ENCODE data around the gene PARD3.
"Not testable (repeated sequence)": the region's sequence is repeated elsewhere in the genome, so short reads cannot be mapped to it uniquely, and the experiment has no call there.

The PARD3 gene

GRCh38 chr10:34294137-34294536 is 521.0 kb downstream of the PARD3 start:
- DNase-seq (ENCODE audit: low read depth) = no peak

- DNase-seq (ENCODE audit: low read depth) = no peak
These were observed 522.4 kb downstream of the PARD3 start for GRCh38 chr10:34292675-34293074.

- DNase-seq (ENCODE audit: low read depth) = no peak
These were observed 522.9 kb downstream of the PARD3 start for GRCh38 chr10:34292194-34292565.

GRCh38 chr10:34291466-34292193 is 523.5 kb downstream of the PARD3 start:
- DNase-seq (ENCODE audit: low read depth) = no peak

- DNase-seq (ENCODE audit: low read depth) = peak; percentile 91
These were observed 524.5 kb downstream of the PARD3 start for GRCh38 chr10:34290412-34291081.

- no peak for DNase-seq (ENCODE audit: low read depth)
These were observed 526.5 kb downstream of the PARD3 start for GRCh38 chr10:34288634-34289033.

- DNase-seq (ENCODE audit: low read depth) = no peak
These were observed 528.9 kb downstream of the PARD3 start for GRCh38 chr10:34286136-34286739.

- no peak for DNase-seq (ENCODE audit: low read depth)
These were observed 533.2 kb downstream of the PARD3 start for GRCh38 chr10:34281661-34282582.

- DNase-seq (ENCODE audit: low read depth) = peak; percentile 97
These were observed 534.3 kb downstream of the PARD3 start for GRCh38 chr10:34280599-34281374.

GRCh38 chr10:34275626-34276130 is 539.4 kb downstream of the PARD3 start:
- no peak for DNase-seq (ENCODE audit: low read depth)

GRCh38 chr10:34274906-34275305 is 540.2 kb downstream of the PARD3 start:
- no peak for DNase-seq (ENCODE audit: low read depth)

- no peak for DNase-seq (ENCODE audit: low read depth)
These were observed 541.8 kb downstream of the PARD3 start for GRCh38 chr10:34273340-34273739.

GRCh38 chr10:34272316-34272715 is 542.8 kb downstream of the PARD3 start:
- no peak for DNase-seq (ENCODE audit: low read depth)

- DNase-seq (ENCODE audit: low read depth) = not testable (repeated sequence)
These were observed 546.7 kb downstream of the PARD3 start for GRCh38 chr10:34268410-34268809.

GRCh38 chr10:34262985-34263384 is 552.1 kb downstream of the PARD3 start:
- DNase-seq (ENCODE audit: low read depth) = no peak

GRCh38 chr10:34260904-34261303 is 554.2 kb downstream of the PARD3 start:
- DNase-seq (ENCODE audit: low read depth) = no peak

- no peak for DNase-seq (ENCODE audit: low read depth)
These were observed 558.9 kb downstream of the PARD3 start for GRCh38 chr10:34256216-34256615.

- DNase-seq (ENCODE audit: low read depth) = no peak
These were observed 560.1 kb downstream of the PARD3 start for GRCh38 chr10:34255035-34255434.

- peak; percentile 30 for DNase-seq (ENCODE audit: low read depth)
These were observed 560.5 kb downstream of the PARD3 start for GRCh38 chr10:34254596-34254995.

GRCh38 chr10:34252111-34252510 is 563.0 kb downstream of the PARD3 start:
- no peak for DNase-seq (ENCODE audit: low read depth)

- no peak for DNase-seq (ENCODE audit: low read depth)
These were observed 563.9 kb downstream of the PARD3 start for GRCh38 chr10:34251177-34251576.
